GM23248 (cell line): ENCODE results near the gene PSMB4.

ENCODE experiments used
- EZH2 ChIP-seq: fragments of 200-600 bp; sonication (generic); IDR thresholded peaks from 2 replicates; pipeline ENCODE4 v1.6.1; 2018; ENCODE audit warnings: antibody characterized with exemption, mild to moderate bottlenecking; ENCODE audit not compliant: insufficient read depth, poor library complexity, severe bottlenecking
- EZH2phosphoT487 ChIP-seq: fragments of 200-600 bp; sonication (generic); IDR thresholded peaks from 2 replicates; pipeline ENCODE4 v1.6.1; 2018; ENCODE audit warnings: antibody characterized with exemption, moderate library complexity, mild to moderate bottlenecking, low read depth; ENCODE audit not compliant: insufficient read depth

DNA sequence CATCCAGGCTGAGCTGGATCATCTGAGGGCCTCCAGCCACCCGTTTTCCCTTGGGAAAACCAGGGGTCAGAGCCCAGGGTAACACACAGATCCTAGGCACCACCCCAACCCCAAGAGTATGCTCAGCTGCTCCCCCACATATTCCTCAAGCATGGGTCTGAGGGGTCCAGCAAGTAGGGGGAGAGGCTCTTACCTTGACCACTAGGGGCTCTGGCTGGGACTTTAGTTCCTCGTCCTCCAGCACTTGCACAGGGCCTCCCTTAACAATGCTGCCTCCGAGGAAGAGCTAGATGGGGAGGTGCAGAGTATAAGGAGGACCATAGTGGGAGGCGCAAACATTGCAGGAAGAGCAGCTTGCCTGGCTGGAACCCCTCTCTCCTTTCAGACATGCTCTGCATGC lies 34.4 kb upstream of the PSMB4 start:
- TF ChIP-seq EZH2 = no peak
- TF ChIP-seq EZH2phosphoT487 = no peak
